ENCODE results near the gene POLR3C.
A peak's percentile ranks its signal among the peaks of the same experiment; 100 is the strongest.
"Not testable (repeated sequence)": the region's sequence is repeated elsewhere in the genome, so short reads cannot be mapped to it uniquely, and the experiment has no call there.

POLR3C gene, protein sequence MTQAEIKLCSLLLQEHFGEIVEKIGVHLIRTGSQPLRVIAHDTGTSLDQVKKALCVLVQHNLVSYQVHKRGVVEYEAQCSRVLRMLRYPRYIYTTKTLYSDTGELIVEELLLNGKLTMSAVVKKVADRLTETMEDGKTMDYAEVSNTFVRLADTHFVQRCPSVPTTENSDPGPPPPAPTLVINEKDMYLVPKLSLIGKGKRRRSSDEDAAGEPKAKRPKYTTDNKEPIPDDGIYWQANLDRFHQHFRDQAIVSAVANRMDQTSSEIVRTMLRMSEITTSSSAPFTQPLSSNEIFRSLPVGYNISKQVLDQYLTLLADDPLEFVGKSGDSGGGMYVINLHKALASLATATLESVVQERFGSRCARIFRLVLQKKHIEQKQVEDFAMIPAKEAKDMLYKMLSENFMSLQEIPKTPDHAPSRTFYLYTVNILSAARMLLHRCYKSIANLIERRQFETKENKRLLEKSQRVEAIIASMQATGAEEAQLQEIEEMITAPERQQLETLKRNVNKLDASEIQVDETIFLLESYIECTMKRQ

GRCh38 chr1:145823565-145824498 is at the start of gene POLR3C, which contains the start of gene RNF115:
Gene POLR3C, plus strand, starts transcription at chr1:145824200. Its CDS starts 1,577 bp downstream, at chr1:145825777.
Gene RNF115, minus strand, starts transcription at chr1:145824095. Its CDS starts 222 bp downstream, at chr1:145823873.
- DNase-seq (ENCODE audit: low read depth): peak; percentile 67

GRCh38 chr1:145777357-145778145 is 46.4 kb upstream of the POLR3C start:
- no peak for DNase-seq (ENCODE audit: low read depth)

DNA sequence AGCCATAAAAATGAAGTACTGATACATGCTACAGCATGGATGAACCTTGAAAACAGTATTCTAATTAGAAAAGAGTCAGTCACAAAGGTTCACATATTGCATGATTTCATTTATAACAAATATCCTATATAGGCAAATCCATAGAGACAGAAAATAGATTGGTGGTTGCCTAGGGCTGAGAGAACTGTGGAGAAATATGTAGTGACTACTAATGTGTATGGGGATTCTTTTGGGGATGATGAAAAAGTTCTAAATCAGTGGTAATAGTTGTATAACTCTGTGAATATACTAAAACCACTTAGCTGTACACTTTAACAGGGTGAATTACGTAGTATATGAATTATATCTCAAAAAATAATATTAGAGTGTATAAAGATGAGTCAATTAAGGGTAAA is 45.9 kb upstream of the POLR3C start:
- no peak for DNase-seq (ENCODE audit: low read depth)

DNA sequence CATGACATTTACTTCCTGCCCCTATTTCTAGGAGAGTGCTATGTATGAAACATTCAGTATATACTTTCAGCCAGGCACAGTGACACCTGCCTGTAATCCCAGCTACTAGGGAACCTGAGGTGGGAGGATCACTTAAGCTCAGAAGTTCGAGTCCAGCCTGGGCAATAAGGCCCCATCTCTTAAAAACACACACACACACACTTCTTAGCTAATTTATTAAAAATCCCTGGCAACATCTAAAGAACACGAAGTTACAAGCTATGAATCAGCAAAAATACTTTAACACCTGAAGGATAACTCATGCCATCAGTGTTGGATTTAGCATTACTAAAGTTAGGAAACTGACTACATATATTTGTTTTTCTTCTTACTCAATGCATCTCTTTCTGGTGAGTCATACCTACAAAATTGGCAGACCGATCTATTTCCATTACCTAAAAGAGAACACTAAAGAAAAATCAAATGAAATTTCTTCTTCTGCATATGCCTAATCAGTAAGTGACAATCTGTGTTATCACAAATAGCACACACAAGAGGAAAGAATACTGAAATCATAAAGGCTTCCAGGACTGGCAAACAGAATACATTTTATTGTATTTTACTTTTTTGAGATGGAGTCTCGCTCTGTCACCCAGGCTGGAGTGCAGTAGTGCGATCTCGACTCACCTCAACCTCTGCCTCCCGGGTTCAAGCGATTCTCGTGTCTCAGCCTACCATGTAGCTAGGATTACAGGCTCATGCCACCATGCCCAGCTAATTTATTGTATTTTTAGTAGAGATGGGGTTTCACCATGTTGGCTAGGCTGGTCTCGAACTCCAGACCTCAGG is 41.5 kb upstream of the POLR3C start:
- no peak for DNase-seq (ENCODE audit: low read depth)

GRCh38 chr1:145784409-145784808 is 39.6 kb upstream of the POLR3C start:
- DNase-seq (ENCODE audit: low read depth): no peak

- no peak for DNase-seq (ENCODE audit: low read depth)
Measured at GRCh38 chr1:145785547-145785946, 38.5 kb upstream of the POLR3C start.

- DNase-seq (ENCODE audit: low read depth): no peak
Measured at GRCh38 chr1:145786271-145786670, 37.7 kb upstream of the POLR3C start.

- no peak for DNase-seq (ENCODE audit: low read depth)
Measured at GRCh38 chr1:145788580-145788979, 35.4 kb upstream of the POLR3C start.

DNA sequence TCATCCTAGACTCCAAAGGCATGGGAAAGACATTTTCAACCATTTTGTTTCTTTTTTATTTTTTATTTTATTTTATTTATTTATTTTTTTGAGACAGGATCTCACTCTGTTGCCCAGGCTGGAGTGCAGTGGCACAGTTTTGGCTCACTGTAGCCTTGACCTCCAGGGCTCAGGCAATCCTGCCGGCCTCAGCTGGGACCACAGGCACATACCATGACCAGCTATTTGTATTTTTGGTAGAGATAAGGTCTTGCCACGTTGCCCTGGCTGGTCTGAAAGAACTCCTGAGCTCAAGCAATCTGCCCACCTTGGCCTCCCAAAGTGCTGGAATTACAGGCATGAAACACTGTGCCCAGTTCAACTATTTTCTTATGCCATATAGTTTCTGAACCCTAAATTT is 32.1 kb upstream of the POLR3C start:
- DNase-seq (ENCODE audit: low read depth): not testable (repeated sequence)

GRCh38 chr1:145792484-145792883 is 31.5 kb upstream of the POLR3C start:
- DNase-seq (ENCODE audit: low read depth): no peak

DNA sequence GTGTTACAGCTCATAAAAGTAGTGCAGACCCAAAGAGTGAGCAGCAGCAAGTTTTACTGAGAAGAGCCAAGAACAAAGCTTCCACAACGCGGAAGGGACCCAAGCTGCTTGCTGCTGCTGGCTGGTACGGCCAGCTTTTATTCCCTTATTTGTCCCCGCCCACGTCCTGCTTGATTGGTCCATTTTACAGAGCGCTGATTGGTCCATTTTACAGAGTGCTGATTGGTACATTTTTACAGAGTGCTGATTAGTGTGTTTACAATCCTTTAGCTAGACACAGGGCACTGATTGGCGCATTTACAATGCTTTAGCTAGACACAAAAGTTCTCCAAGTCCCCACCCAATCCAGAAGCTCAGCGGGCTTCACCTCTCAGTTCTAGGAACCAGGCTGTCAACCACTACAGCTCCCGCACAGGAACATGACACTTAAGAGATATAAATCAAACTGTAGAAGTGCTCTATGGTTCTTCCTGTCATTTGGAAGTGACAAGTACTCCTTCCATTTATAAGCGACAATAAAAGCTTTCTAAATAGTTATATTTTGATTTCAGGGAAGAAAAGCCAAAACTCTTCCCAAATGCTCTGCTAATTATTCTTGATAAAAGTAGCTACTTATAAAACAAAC is 28.6 kb upstream of the POLR3C start:
- no peak for DNase-seq (ENCODE audit: low read depth)

DNA sequence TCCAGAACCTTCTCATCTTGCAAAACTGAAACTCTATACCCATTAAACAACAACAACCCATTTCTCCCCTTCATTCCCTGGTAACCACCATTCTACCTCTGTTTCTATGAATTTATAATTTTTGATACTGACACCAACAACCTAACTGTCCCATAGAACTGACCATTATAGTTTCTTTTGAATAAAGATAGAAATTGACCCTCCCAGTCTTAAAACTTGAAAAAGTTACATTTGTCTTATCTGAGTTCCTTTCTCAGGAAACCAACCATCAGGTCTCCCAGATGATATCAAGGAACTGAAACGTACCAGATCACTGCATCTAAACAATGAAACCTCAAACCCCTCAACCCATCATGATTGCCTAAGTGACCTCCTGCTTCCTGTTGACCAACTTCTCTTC is 27.2 kb upstream of the POLR3C start:
- no peak for DNase-seq (ENCODE audit: low read depth)

DNA sequence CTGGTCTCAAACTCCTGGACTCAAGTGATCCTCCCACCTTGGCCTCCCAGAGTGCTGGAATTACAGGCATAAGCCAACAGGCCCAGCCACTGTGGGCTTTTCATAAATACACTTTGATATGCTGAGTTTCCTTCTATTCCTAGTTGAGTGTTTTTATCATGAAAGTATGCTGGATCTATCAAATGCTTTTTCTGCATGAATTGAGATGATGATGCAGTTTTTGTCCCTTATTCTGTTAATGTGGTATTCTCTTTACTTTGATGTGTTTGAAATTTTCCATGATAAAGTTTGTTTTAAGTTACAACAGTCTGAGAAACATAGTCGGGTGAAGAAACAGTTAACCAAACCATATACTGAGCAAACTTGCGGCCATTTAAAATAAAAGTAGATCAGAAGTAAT is 24.2 kb upstream of the POLR3C start:
- no peak for DNase-seq (ENCODE audit: low read depth)

DNA sequence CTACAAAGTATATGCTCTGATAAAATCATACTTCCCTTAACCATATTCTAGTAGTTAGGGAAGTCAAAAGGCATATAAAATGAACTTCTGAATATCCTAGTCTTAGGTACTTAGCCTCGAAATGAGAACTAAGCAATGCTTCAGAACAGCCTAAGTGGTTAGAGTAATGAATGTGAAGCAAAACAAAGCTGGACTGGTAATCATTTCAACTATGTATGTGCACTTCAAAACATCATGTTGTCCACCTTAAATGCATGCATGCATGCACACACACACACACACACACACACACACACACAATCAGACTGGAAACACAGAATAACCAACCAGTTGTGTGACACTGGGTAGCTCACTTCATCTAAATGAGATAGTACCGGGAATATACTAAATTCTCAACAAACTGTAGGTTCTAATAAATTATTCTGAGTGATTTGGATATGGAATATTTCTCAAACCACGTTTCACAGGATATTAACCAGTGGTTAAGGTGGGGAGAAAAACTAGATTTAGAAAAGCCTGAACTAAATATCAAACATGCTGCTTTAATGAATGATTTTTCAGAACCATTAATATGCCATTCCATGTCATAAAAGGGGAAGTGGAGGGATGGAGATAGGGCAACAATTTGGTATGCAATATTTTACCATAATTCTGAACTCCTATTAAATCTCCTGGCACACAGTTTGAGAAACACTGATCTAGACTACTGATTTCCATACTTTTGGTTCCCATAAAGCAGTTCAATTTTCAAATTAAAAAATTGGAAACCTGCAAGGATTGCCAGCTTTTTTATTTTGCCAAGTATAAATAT is 19.6 kb upstream of the POLR3C start:
- DNase-seq (ENCODE audit: low read depth): no peak

DNA sequence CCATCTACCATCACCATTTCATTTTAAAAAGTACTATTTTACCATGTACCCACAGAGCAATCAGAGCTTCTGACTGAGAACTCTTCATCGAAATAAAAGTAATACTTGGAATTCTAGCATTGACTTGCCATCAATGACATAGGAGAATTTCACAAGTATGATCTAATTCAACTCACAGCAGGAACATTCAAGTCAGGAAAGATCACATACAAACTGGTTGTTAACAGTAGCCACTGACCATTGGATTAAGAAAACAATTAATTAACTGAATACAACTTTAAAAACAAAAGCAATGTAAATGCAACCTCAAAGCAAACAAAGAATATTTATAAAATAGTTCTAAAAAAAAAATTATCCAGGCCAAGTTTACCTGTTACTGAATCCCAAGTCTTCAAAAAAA is 18.9 kb upstream of the POLR3C start:
- DNase-seq (ENCODE audit: low read depth): no peak

DNA sequence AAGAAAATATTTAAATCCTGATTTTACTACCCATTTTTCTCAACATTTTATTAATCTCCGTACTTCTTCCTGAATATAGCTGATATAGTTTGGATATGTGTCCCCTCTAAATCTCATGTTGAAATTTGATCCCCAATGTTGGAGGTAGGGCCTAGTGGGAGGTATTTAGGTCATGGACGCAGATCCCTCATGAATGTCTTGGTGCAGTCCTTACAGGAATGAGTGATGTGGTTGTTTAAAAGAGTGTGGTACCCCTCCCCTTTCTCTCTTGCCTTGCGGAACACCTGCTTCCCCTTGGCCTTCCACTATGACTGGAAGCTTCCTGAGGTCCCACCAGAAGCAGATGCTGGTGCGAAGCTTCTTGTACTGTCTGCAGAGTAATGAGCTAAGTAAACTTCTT is 17.6 kb upstream of the POLR3C start:
- DNase-seq (ENCODE audit: low read depth): no peak

- no peak for DNase-seq (ENCODE audit: low read depth)
Measured at GRCh38 chr1:145806844-145807243, 17.2 kb upstream of the POLR3C start.

DNA sequence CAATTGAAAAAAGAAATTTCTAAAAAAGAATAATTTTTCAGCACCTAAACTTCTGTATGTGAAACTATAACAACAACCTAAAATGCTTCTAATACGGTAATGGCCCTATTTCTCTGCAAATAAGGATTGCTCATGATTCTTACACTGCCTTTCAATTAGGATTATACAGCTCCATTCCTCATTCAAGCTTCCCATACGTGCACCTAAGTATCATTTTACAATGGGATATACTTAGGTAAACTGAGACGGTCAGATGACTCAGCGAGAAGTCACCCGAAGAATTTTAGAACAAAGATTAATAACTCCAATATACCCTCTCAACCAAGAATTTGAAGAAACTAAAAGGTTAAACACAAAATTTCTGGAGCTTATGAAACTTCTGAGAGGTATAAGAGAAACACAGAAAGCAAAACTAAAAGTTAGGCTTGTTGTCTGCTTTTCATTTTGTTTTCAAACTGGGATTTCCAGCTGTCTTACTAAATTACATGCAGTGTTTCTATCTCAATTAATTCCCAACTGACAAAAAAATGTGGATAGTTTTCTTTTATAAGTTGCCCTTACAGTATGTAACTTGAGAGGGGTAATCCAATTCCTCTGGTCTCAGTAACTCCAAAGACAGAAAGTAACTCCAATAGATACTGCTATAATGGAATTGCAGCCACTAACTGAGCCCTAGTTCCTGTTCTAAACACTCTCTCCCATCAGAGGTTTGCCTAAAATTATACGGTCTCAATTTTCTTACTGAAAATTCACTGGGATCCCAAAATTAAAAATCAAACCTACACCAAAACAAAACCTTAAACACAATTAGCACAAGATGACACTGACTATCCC is 10.8 kb upstream of the POLR3C start:
- DNase-seq (ENCODE audit: low read depth): not testable (repeated sequence)

DNA sequence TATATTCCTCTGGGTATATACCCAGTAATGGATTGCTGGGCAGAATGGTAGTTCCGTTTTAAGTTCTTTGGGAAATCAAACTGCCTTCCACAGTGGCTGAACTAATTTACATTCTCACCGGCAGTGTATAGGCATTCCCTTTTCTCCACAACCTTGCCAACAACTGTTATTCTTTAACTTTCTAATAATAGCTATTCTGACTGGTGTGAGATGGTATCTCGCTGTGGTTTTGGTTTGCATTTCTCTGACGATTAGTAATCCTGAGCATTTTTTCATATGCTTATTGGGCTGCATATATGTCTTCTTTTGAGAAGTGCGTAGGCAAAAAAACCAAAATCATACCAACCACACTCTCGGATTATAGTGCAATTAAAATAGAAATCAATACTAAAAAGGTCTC is 5.9 kb upstream of the POLR3C start:
- not testable (repeated sequence) for DNase-seq (ENCODE audit: low read depth)
